Activated CD8-positive, alpha-beta T cell treated with anti-CD3 and anti-CD28 coated beads, Interleukin-2, amount 10 ng/mL, durations not matched to agents 7 days and 5 days (primary cell): ENCODE results near the gene EMC10. TPM values are rescaled to one million over a fixed set of nuclear protein-coding genes. Genes with fewer than 3 reads are reported as not detected.
"Not testable (repeated sequence)": the region's sequence is repeated elsewhere in the genome, so short reads cannot be mapped to it uniquely, and the experiment has no call there.

Experiments used
- ATAC-seq: fragments of 150-1000 bp; cut with Tn5 transposase; one replicate; pipeline ENCODE4 v1.10.0; 2021; ENCODE audit warnings: moderate library complexity
- CTCF ChIA-PET: fragments of 350-600 bp; sonication (Branson Sonifier 250); formaldehyde crosslinking; loops from one replicate; lab custom pipeline; 2021; ENCODE audit warnings: antibody characterized with exemption; lab: Charles Lee
- POLR2A ChIA-PET: fragments of 350-600 bp; sonication (Branson Sonifier 250); formaldehyde crosslinking; loops from one replicate; lab custom pipeline; 2021; ENCODE audit warnings: antibody characterized with exemption; lab: Charles Lee
- DNase-seq: peaks from one replicate; pipeline ENCODE4 v3.0.0-alpha.2; 2020
- H3K27ac Mint-ChIP-seq: one replicate; pipeline ENCODE4 v1.8.0; 2021; ENCODE audit warnings: mild to moderate bottlenecking, mixed read lengths
- H3K27me3 Mint-ChIP-seq: one replicate; pipeline ENCODE4 v1.8.0; 2021; ENCODE audit warnings: low read depth, mixed read lengths
- H3K36me3 Mint-ChIP-seq: one replicate; pipeline ENCODE4 v1.8.0; 2021; ENCODE audit warnings: low read depth, mixed read lengths
- H3K4me1 Mint-ChIP-seq: one replicate; pipeline ENCODE4 v1.8.0; 2021; ENCODE audit warnings: low read depth, mixed read lengths
- H3K4me3 Mint-ChIP-seq: one replicate; pipeline ENCODE4 v1.8.0; 2021; ENCODE audit warnings: mild to moderate bottlenecking, mixed read lengths
- H3K9me3 Mint-ChIP-seq: one replicate; pipeline ENCODE4 v1.8.0; 2022; ENCODE audit warnings: mixed read lengths; ENCODE audit not compliant: insufficient read depth
- total RNA-seq, 2 experiments: library from RNA; stranded (reverse); gene quantifications; one replicate each; pipeline ENCODE4 v1.2.3, GENCODE V29; 2021

EMC10 gene
- total RNA-seq, 2 experiments from 2014 or later: 54.8 to 56.9 TPM

DNA sequence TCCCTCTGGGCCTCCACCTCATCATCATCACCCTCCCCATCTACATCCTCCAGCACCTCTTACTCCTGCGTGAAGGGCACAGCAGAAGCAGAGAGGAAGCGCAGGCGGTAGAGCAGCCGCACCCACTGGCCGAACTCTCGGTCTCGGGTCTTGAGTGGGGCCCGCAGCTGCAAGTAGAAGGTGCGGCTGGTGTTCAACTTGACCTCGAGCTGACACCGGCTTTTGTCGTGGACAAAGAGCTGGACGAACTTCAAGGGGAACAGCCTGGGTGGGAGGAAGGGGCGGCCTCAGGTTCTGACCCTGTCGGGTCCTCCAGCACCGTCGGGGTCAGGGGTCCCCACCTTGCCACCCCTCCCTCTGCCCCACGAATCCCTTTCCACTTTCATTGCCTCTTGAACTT is 8.7 kb upstream of the EMC10 start:
- no peak overlapping the region for H3K27ac Mint-ChIP-seq
- no peaks in the 10 kb centered on the region for H3K36me3 Mint-ChIP-seq
- ATAC-seq: no peak
- no peaks in the 10 kb centered on the region for H3K9me3 Mint-ChIP-seq
- H3K4me3 Mint-ChIP-seq: no peak overlapping the region
- ChIA-PET POLR2A (no interaction called here), CTCF (no interaction called here)
- DNase-seq: no peak
- H3K27me3 Mint-ChIP-seq: no peaks in the 10 kb centered on the region
- no peaks in the 10 kb centered on the region for H3K4me1 Mint-ChIP-seq

DNA sequence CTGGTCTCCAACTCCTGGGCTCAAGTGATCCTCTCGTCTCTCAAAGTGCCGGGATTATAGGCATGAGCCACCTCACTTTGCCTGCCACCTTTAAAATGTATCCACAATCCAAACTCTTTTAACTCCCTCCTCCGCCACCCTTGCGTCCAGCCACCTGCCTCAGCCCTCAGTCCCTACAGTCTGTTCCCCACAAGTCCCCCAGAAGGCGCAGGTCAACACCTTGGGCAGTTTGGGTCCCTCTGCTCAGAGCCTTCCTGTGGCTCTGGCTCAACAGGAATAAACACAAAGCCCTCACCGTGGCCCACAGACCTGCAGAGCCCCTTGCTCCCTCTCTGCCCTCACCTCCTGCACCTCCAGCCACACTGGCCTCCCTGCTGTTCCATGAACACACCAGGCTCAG is 7.5 kb upstream of the EMC10 start:
- ATAC-seq (no peak), DNase-seq (no peak)
- Mint-ChIP-seq H3K36me3 (no peaks in the 10 kb centered on the region), H3K27me3 (no peaks in the 10 kb centered on the region), H3K9me3 (no peaks in the 10 kb centered on the region), H3K4me3 (no peak overlapping the region), H3K27ac (no peak overlapping the region), H3K4me1 (no peaks in the 10 kb centered on the region)
- ChIA-PET POLR2A (no interaction called here), CTCF (no interaction called here)

DNA sequence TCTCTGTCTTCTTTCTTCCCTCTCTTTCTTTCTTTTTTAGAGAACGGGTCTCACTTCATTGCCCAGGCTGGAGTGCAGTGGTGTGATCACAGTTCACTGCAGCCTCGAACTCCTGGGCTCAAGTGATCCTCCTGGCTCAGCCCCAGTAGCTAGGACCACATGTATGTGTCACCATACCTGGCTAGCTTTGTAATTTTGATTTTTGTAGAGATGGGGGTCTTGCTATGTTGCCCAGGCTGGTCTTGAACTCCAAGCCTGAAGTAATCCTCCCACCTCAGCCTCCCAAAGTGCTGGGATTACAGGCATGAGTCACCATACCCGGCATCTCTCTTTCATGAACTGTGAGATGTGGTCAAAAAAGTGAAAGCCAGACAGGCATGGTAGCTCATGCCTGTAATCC is 3.0 kb upstream of the EMC10 start:
- POLR2A ChIA-PET, DNase-seq, H3K4me3 Mint-ChIP-seq, H3K27me3 Mint-ChIP-seq, H3K27ac Mint-ChIP-seq, H3K9me3 Mint-ChIP-seq, ATAC-seq: not testable (repeated sequence)
- Mint-ChIP-seq H3K36me3 (peaks cover 14% of the 10 kb centered on the region), H3K4me1 (peaks cover 16% of the 10 kb centered on the region)
- CTCF ChIA-PET: interaction anchor here (1.6 kb wide), 1 partner anchor 11 kb away, joined by 4 read pairs; no protein-coding TSS in a partner anchor

DNA sequence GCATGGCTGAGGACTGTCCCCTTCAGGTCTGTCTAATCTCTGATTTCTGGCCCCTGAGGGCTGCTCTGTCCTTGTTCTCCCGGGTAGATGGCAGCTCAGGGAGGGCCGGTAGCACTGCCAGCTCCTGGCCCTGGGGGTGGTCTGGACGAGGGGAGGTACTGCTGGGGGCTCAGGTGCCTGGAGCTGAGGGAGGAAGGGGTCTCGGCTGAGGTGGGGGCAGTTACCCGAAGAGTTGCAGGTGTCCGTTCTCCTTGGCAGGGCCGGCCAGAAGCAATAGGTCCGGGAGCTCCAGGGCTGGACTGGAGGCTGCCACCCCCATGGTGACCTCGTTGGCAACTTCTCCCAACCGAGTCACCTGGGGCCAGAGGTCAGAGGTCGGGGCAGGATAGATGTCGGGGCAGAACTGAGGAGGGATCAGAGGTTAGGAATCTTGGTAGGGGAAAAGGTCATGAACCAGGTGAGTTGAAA is 1.2 kb upstream of the EMC10 start:
- DNase-seq (no peak), ATAC-seq (no peak)
- Mint-ChIP-seq H3K4me1 (peaks cover 16% of the 10 kb centered on the region), H3K27ac (peak overlapping the region; percentile 44), H3K9me3 (no peaks in the 10 kb centered on the region), H3K27me3 (no peaks in the 10 kb centered on the region), H3K4me3 (peak overlapping the region; percentile 38), H3K36me3 (peaks cover 20% of the 10 kb centered on the region)
- ChIA-PET CTCF (interaction anchor here (0.8 to 1.0 kb wide), 2 partner anchors 14 to 118 kb away, joined by 3 read pairs; no protein-coding TSS in a partner anchor), POLR2A (interaction anchor here (0.5 kb wide), 1 partner anchor 36 kb away, joined by 3 read pairs; the partner anchor contains the start of gene JOSD2)

DNA sequence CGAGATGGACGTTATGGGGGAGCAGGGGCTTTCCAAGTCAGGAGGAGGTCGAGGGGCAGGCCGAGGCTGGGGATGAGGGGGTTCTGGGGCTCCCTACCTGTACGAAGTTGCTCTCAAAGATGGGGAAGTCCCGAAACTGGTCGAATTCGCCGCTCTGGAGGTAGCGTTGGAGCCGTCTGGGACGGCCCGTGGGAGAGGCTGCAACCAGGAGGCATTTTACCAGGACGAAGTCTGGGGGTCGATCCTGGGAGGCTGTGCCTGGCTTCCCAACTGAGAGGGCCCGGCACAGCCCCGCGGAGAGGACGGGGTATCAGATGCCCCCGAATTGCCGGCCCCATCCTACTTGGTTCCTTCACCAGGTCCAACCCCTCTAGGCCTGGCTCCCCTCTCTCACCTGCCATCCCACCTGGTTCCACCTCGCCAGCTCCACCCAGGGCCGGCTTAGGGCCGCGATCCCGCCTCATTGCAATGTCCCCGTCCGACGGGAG is 527 bp upstream of the EMC10 start:
- Mint-ChIP-seq H3K27ac (peak overlapping the region; percentile 95), H3K4me1 (peaks cover 16% of the 10 kb centered on the region), H3K36me3 (peaks cover 21% of the 10 kb centered on the region), H3K27me3 (no peaks in the 10 kb centered on the region), H3K4me3 (peak overlapping the region; percentile 99), H3K9me3 (no peaks in the 10 kb centered on the region)
- ChIA-PET CTCF (no interaction called here), POLR2A (no interaction called here)
- no peak for DNase-seq
- peak; percentile 10 for ATAC-seq

DNA sequence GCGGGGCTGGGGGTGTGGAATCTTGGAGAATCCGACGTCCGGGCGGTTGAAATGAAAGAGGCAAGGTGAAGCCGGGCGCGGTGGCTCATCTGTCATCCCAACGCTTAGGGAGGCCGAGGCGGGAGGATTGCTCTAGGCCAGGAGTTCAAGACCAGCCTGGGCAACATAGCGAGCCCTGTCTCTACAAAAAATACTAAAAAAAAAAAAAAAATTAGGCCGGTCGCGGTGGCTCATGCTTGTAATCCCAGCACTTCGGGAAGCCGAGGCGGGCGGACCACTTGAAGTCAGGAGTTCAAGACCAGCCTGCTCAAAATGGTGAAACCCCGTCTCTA is 566 bp downstream of the EMC10 start:
- Mint-ChIP-seq H3K36me3 (peaks cover 24% of the 10 kb centered on the region), H3K9me3 (no peaks in the 10 kb centered on the region), H3K27me3 (no peaks in the 10 kb centered on the region), H3K4me3 (peak overlapping the region; percentile 99), H3K4me1 (peaks cover 16% of the 10 kb centered on the region), H3K27ac (peak overlapping the region; percentile 95)
- ChIA-PET CTCF (no interaction called here), POLR2A (interaction anchor here (0.6 kb wide), 1 partner anchor 227 kb away, joined by 3 read pairs; no protein-coding TSS in a partner anchor)
- no peak for ATAC-seq
- no peak for DNase-seq

DNA sequence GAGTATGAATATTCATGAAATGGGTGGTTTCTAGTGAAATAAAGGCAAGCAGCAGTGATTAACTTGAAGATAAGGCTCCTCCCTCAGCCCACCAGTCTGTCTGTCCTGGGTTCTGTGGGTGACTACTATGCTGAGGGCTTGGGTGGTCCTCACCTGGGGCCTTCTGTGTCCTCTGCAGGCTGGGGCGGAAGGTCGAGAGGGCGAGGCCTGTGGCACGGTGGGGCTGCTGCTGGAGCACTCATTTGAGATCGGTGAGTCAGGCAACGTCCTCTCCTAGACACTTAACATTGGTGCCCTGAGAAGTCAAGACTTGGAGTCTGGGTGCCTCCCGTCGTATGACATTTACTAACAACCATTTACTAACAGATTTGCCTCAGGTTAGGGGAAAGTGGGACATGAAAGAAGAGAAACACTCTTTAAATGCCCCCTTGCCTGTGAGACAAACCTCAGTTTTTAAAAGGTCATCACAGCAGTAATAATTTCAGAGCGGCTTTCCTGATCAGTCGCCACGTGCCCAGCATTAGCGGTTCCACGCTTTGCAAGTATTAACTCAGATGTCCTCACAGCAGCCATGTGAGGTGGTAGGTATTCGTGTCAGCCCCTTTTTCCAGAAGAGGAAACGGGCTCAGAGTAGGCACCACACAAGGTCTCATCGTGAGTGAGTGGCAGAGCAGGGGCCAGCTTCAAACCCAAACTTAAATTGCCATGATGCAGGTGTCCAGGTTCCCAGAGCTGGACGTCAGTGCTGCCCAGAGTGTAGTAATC is 1.6 kb downstream of the EMC10 start:
- ATAC-seq (no peak), DNase-seq (no peak)
- H3K4me3 Mint-ChIP-seq: peak overlapping the region; percentile 99
- no peaks in the 10 kb centered on the region for H3K27me3 Mint-ChIP-seq
- CTCF ChIA-PET: interaction anchor here (0.7 to 1.8 kb wide), 4 partner anchors 9 to 121 kb away, joined by 3 to 6 read pairs (median 4); no protein-coding TSS in a partner anchor
- H3K27ac Mint-ChIP-seq: peak overlapping the region; percentile 44
- POLR2A ChIA-PET: interaction anchor here (1.8 kb wide), 1 partner anchor 121 kb away, joined by 5 read pairs; no protein-coding TSS in a partner anchor
- peaks cover 16% of the 10 kb centered on the region for H3K4me1 Mint-ChIP-seq
- H3K9me3 Mint-ChIP-seq: no peaks in the 10 kb centered on the region
- peaks cover 28% of the 10 kb centered on the region for H3K36me3 Mint-ChIP-seq

DNA sequence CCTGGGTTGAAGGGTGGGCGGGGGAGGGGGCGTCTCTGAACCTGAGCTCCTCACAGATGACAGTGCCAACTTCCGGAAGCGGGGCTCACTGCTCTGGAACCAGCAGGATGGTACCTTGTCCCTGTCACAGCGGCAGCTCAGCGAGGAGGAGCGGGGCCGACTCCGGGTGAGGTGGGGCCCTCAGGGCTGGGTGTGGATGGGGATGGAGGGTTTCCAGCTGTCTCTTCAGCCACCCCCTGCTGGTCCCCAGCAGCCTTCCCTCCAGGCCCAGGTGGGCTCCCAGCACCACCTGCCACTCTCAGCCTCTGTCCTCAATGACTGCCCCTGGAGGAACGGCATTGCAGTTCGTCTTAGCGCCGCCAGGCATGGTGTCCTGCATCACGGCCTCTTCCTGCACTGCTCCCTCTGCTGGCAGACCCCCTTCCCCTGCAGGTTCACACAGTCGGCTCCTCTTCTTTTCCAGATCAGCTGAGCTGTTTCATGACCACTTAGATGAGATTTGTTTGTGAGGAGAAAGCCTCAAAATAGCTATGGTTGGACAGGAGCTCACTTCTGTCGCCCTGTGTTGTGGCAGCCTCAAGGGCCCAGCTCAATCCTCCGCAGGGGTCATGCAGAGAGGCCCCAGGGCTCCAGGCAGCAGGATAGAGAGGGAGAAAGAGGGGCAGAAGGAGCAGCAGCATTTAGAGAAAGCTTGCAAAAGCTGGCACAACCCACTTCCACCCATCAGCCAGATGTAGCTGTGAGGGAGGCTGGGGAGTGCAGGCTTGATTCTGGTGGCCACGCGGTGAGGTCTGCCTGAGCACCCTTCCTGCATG is 2.8 kb downstream of the EMC10 start:
- CTCF ChIA-PET: interaction anchor here (0.7 to 1.8 kb wide), 5 partner anchors 8 to 122 kb away, joined by 3 to 6 read pairs (median 4); no protein-coding TSS in a partner anchor
- H3K27me3 Mint-ChIP-seq: no peaks in the 10 kb centered on the region
- DNase-seq (no peak), ATAC-seq (no peak)
- H3K27ac Mint-ChIP-seq: no peak overlapping the region
- no peaks in the 10 kb centered on the region for H3K9me3 Mint-ChIP-seq
- H3K4me3 Mint-ChIP-seq: no peak overlapping the region
- peaks cover 16% of the 10 kb centered on the region for H3K4me1 Mint-ChIP-seq
- peaks cover 34% of the 10 kb centered on the region for H3K36me3 Mint-ChIP-seq
- POLR2A ChIA-PET: interaction anchor here (1.8 kb wide), 1 partner anchor 122 kb away, joined by 5 read pairs; no protein-coding TSS in a partner anchor

DNA sequence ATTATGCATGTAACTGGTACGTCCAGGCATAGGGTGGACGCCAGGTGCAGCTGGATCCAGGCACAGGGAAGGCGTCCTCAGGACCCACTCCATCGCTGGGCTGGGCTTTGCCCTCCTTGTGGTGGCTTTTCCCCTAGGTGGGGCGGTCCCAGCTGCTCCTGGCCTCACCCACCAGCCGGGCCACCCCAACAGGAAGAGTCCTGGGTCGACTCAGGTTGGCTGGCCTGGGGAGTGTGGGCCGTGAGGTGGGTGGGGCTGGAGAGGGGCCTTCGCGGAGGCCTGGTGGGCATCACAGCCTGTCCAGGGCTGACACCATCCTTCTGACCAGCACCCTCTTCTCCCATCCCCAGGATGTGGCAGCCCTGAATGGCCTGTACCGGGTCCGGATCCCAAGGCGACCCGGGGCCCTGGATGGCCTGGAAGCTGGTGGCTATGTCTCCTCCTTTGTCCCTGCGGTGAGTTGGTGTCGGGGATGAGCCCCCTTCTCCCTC is 3.5 kb downstream of the EMC10 start:
- DNase-seq (no peak), ATAC-seq (no peak)
- Mint-ChIP-seq H3K9me3 (no peaks in the 10 kb centered on the region), H3K4me3 (no peak overlapping the region), H3K36me3 (peaks cover 35% of the 10 kb centered on the region), H3K27me3 (no peaks in the 10 kb centered on the region), H3K27ac (no peak overlapping the region), H3K4me1 (peaks cover 16% of the 10 kb centered on the region)
- ChIA-PET CTCF (interaction anchor here (1.2 to 1.8 kb wide), 4 partner anchors 7 to 111 kb away, joined by 3 to 6 read pairs (median 4); no protein-coding TSS in a partner anchor), POLR2A (interaction anchor here (1.8 kb wide), 1 partner anchor 123 kb away, joined by 5 read pairs; no protein-coding TSS in a partner anchor)

DNA sequence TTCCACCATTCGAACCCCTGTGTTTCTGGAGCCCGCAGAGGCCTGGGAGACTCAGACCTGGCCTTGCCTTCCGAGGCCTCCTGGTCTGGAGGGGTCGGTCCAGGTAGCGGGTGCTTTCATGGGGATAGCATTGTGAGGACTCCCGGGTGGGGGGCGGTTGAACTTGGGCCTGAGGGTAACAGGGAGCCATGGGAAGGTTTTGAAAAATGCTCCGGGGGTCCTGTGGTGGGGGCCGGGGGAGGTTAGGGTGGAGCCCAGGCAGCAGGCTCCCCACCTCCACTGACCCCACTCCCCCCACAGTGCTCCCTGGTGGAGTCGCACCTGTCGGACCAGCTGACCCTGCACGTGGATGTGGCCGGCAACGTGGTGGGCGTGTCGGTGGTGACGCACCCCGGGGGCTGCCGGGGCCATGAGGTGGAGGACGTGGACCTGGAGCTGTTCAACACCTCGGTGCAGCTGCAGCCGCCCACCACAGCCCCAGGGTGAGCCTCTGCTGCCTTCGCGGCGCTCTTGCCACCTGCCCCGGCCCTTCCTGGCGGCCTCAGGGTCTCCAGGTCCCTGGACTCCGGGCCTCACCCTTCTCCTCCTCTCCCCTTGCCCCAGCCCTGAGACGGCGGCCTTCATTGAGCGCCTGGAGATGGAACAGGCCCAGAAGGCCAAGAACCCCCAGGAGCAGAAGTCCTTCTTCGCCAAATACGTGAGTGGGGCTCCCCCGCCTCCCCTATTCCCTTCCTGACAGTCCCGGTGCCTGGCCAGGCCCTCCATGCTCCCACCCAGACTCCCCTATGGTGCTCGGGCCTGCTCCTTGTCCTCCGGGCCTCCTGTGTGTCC is 4.2 kb downstream of the EMC10 start:
- no peak for ATAC-seq
- DNase-seq: no peak
- Mint-ChIP-seq H3K4me3 (no peak overlapping the region), H3K4me1 (peaks cover 16% of the 10 kb centered on the region), H3K9me3 (no peaks in the 10 kb centered on the region), H3K27ac (no peak overlapping the region), H3K36me3 (peaks cover 42% of the 10 kb centered on the region), H3K27me3 (no peaks in the 10 kb centered on the region)
- ChIA-PET CTCF (no interaction called here), POLR2A (no interaction called here)
